Measurements from ENCODE around the gene QTRT2. TPM values are rescaled to one million over a fixed set of nuclear protein-coding genes. Genes with fewer than 3 reads are reported as not detected.

The QTRT2 gene
- total RNA-seq, 1 experiment from 2014 or later: 84.1 TPM

DNA sequence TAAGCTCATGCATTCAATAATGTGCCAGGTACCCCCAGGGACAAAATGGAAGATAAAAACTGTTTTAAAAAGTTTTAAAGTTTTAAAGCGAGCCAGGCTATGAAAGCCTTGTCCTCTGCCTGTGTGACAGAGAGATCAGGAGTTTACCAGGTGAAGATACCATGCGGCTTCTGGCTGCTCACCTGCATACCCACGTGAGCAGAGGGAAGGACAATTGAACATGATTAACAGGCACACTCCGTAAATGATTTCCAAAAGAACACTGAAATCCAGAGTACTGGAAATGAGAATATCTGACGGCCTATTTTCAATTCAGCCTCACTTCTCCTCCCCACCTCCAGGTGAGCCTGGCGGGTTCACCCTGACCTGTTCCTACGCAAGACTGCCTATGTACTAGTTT is 42.3 kb upstream of the QTRT2 start:
- Histone ChIP-seq H3K23me2 (ENCODE audit: insufficient read length, low read depth, low read length, poor library complexity, severe bottlenecking) (no peaks in the 10 kb centered on the region), H4K5ac (ENCODE audit: insufficient read length, low read depth, low read length) (no peak overlapping the region), H2BK15ac (ENCODE audit: low read depth, low read length) (no peak overlapping the region), H2AFZ (ENCODE audit: low read length) (no peak overlapping the region), H3K27me3 (ENCODE audit: insufficient read depth, low read length) (no peaks in the 10 kb centered on the region; the same call in 1 of the 2 replicates), H3K18ac (ENCODE audit: insufficient read length, low read depth, low read length) (no peak overlapping the region), H4K20me1 (ENCODE audit: control insufficient read depth, insufficient read depth, insufficient read length) (no peaks in the 10 kb centered on the region), H2BK12ac (ENCODE audit: insufficient read length, low read depth, low read length) (no peak overlapping the region), H3K4me2 (ENCODE audit: insufficient read depth, insufficient read length, low read length) (no peak overlapping the region), H3K79me1 (ENCODE audit: insufficient read depth, low read depth, low read length, poor library complexity, severe bottlenecking) (no peaks in the 10 kb centered on the region), H2AK5ac (ENCODE audit: insufficient read length, low read length) (no peak overlapping the region), H3K4ac (ENCODE audit: low read depth, low read length) (no peak overlapping the region), H4K91ac (ENCODE audit: insufficient read length, low read depth, low read length) (no peak overlapping the region), H3K27ac (ENCODE audit: insufficient read length, low read depth, low read length) (no peak overlapping the region), H3T11ph (ENCODE audit: low read length) (no peak overlapping the region), H3K9me3 (ENCODE audit: control insufficient read depth, low read depth, low read length) (no peaks in the 10 kb centered on the region), H2BK120ac (ENCODE audit: low read depth, low read length, poor library complexity, severe bottlenecking) (no peak overlapping the region), H4K8ac (replicated peaks; ENCODE audit: insufficient read length, low read depth, low read length) (no peak overlapping the region), H3K14ac (ENCODE audit: insufficient read depth, low read length) (no peak overlapping the region), H2BK5ac (ENCODE audit: insufficient read length, low read length) (no peak overlapping the region), H2BK20ac (ENCODE audit: low read depth, low read length, poor library complexity, severe bottlenecking) (no peak overlapping the region), H3K79me2 (ENCODE audit: insufficient read depth, low read length) (no peaks in the 10 kb centered on the region), H3K23ac (ENCODE audit: insufficient read length, low read depth, low read length) (no peak overlapping the region), H3K4me1 (ENCODE audit: insufficient read depth, low read length) (no peaks in the 10 kb centered on the region), H3K56ac (ENCODE audit: insufficient read length, low read depth, low read length) (no peak overlapping the region), H3K9ac (ENCODE audit: extremely low read depth, insufficient read length, low read length) (no peak overlapping the region)
- Mint-ChIP-seq H3K36me3 (ENCODE audit: insufficient read depth in 1 of 3, low read depth in 3 of 3) (no peaks in the 10 kb centered on the region), H3K9me3 (no peaks in the 10 kb centered on the region), H3K4me3 (no peak overlapping the region), H3K27ac (no peak overlapping the region), H3K27me3 (ENCODE audit: low read depth) (no peaks in the 10 kb centered on the region), H3K4me1 (peaks cover 6% of the 10 kb centered on the region in 2 experiments; a peak in 3 of 4 replicates)
- WGBS (ENCODE audit: extremely low coverage, insufficient read length, low lambda C conversion rate): no CpG with 5 or more reads among the region's 7 CpGs
- TF ChIP-seq, protein P1, sequence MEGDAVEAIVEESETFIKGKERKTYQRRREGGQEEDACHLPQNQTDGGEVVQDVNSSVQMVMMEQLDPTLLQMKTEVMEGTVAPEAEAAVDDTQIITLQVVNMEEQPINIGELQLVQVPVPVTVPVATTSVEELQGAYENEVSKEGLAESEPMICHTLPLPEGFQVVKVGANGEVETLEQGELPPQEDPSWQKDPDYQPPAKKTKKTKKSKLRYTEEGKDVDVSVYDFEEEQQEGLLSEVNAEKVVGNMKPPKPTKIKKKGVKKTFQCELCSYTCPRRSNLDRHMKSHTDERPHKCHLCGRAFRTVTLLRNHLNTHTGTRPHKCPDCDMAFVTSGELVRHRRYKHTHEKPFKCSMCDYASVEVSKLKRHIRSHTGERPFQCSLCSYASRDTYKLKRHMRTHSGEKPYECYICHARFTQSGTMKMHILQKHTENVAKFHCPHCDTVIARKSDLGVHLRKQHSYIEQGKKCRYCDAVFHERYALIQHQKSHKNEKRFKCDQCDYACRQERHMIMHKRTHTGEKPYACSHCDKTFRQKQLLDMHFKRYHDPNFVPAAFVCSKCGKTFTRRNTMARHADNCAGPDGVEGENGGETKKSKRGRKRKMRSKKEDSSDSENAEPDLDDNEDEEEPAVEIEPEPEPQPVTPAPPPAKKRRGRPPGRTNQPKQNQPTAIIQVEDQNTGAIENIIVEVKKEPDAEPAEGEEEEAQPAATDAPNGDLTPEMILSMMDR (conservative IDR thresholded peaks at IDR 0.05): no peak
- DNase-seq: no peak

Measured in H9 (cell line).